ENCODE data around the gene THPO. TPM values are rescaled to one million over a fixed set of nuclear protein-coding genes. Genes with fewer than 3 reads are reported as not detected.
A peak's percentile ranks its signal among the peaks of the same experiment; 100 is the strongest.

THPO gene
- total and polyA plus RNA-seq, 4 donors: 0.17 to 0.31 (median 0.20) TPM

GRCh38 chr3:184360929-184361531 is 17.0 kb downstream of the THPO start:
- no peak for TF ChIP-seq CTCF (IDR thresholded peaks at IDR 0.05; ENCODE audit: control extremely low read depth, extremely low read depth)

GRCh38 chr3:184360070-184360928 is 17.7 kb downstream of the THPO start:
- H3K4me1 ChIP-seq (ENCODE audit: control insufficient read depth in 5 of 5, insufficient read depth in 5 of 5, low read length in 5 of 5): peaks cover 0 to 36% (median 15%) of the 10 kb centered on the region in 5 donors
- ATAC-seq (ENCODE audit: insufficient read depth, low FRiP score) (no peak), DNase-seq (no peak)
- WGBS, 2 donors: 75 to 79% methylated on average over 12 of the region's 12 CpGs
- peak overlapping the region; percentile 25 to 50 for H3K9ac ChIP-seq (ENCODE audit: insufficient read depth in 1 of 2, low read length in 2 of 2)
- no peaks in the 10 kb centered on the region for H3K27me3 ChIP-seq (ENCODE audit: control insufficient read depth in 3 of 3, insufficient read depth in 3 of 3, low read length in 2 of 3)
- no peaks in the 10 kb centered on the region for H3K9me3 ChIP-seq (ENCODE audit: control insufficient read depth in 4 of 4, insufficient read depth in 3 of 4, low read length in 3 of 4)
- no peak overlapping the region for H3K4me3 ChIP-seq
- no peak for TF ChIP-seq CTCF (IDR thresholded peaks at IDR 0.05; ENCODE audit: control extremely low read depth, extremely low read depth)
- no peak overlapping the region for H3K27ac ChIP-seq (ENCODE audit: low read depth in 1 of 2, low read length in 1 of 2)
- peaks cover 0 to 12% (median 9%) of the 10 kb centered on the region in 4 donors for H3K36me3 ChIP-seq (ENCODE audit: control insufficient read depth in 4 of 4, insufficient read depth in 4 of 4, low read length in 4 of 4)

More at GRCh38 chr3:184360929-184361531, 17.0 kb downstream of the THPO start:
- ATAC-seq (ENCODE audit: insufficient read depth, low FRiP score) (no peak), DNase-seq (no peak)
- Histone ChIP-seq H3K9ac (ENCODE audit: insufficient read depth in 1 of 2, low read length in 2 of 2) (peak overlapping the region; percentile 25 to 50), H3K9me3 (ENCODE audit: control insufficient read depth in 4 of 4, insufficient read depth in 3 of 4, low read length in 3 of 4) (no peaks in the 10 kb centered on the region), H3K4me3 (peak overlapping the region; percentile 78), H3K4me1 (ENCODE audit: control insufficient read depth in 5 of 5, insufficient read depth in 5 of 5, low read length in 5 of 5) (peaks cover 0 to 36% (median 15%) of the 10 kb centered on the region in 5 donors), H3K36me3 (ENCODE audit: control insufficient read depth in 4 of 4, insufficient read depth in 4 of 4, low read length in 4 of 4) (peaks cover 0 to 15% (median 8%) of the 10 kb centered on the region in 4 donors), H3K27me3 (ENCODE audit: control insufficient read depth in 3 of 3, insufficient read depth in 3 of 3, low read length in 2 of 3) (no peaks in the 10 kb centered on the region), H3K27ac (ENCODE audit: low read depth in 1 of 2, low read length in 1 of 2) (peak overlapping the region; percentile 80 to 96)
- 9 to 14% methylated on average over 24 of the region's 24 CpGs for WGBS, 2 donors

- ATAC-seq (ENCODE audit: insufficient read depth, low FRiP score) (no peak), DNase-seq (no peak)
- no peak for TF ChIP-seq CTCF (IDR thresholded peaks at IDR 0.05; ENCODE audit: control extremely low read depth, extremely low read depth)
- peaks cover 0 to 32% (median 11%) of the 10 kb centered on the region in 5 donors for H3K4me1 ChIP-seq (ENCODE audit: control insufficient read depth in 5 of 5, insufficient read depth in 5 of 5, low read length in 5 of 5)
- 89 to 95% methylated on average over 9 of the region's 9 CpGs for WGBS, 2 donors
- H3K27ac ChIP-seq (ENCODE audit: low read depth in 1 of 2, low read length in 1 of 2): no peak overlapping the region
- H3K27me3 ChIP-seq (ENCODE audit: control insufficient read depth in 3 of 3, insufficient read depth in 3 of 3, low read length in 2 of 3): no peaks in the 10 kb centered on the region
- no peak overlapping the region for H3K9ac ChIP-seq (ENCODE audit: insufficient read depth in 1 of 2, low read length in 2 of 2)
- H3K4me3 ChIP-seq: no peak overlapping the region
- H3K9me3 ChIP-seq (ENCODE audit: control insufficient read depth in 4 of 4, insufficient read depth in 3 of 4, low read length in 3 of 4): no peaks in the 10 kb centered on the region
- H3K36me3 ChIP-seq (ENCODE audit: control insufficient read depth in 4 of 4, insufficient read depth in 4 of 4, low read length in 4 of 4): peaks cover 0 to 13% (median 4%) of the 10 kb centered on the region in 4 donors
Observed at GRCh38 chr3:184359610-184360009, 18.4 kb downstream of the THPO start.
